ENCODE data around the gene WTIP.

- TF ChIP-seq EZH2 (IDR thresholded peaks at IDR 0.05; ENCODE audit: borderline replicate concordance, low read depth, low read length, severe bottlenecking) = no peak
- no peak for TF ChIP-seq MYC (IDR thresholded peaks at IDR 0.05; ENCODE audit: low read depth, low read length)
- TF ChIP-seq POLR2AphosphoS5 (IDR thresholded peaks at IDR 0.05; ENCODE audit: insufficient read depth, low read depth, low read length) = no peak
- no peak for TF ChIP-seq MAX (IDR thresholded peaks at IDR 0.05; ENCODE audit: insufficient read depth, insufficient read length)
Measured at GRCh38 chr19:34485831-34486230, 4.3 kb downstream of the WTIP start.

Data from endothelial cell of umbilical vein (primary cell).